COR-L47 (cell line): ENCODE measurements around the gene TBC1D4.

ENCODE experiments used
- DNase-seq: peaks from one replicate; lab custom pipeline; 2025; lab: John Stamatoyannopoulos, UW

Gene TBC1D4

GRCh38 chr13:75384879-75385707 is 96.9 kb downstream of the TBC1D4 start:
- peak; percentile 59 for DNase-seq

- DNase-seq: no peak
These were observed 98.8 kb downstream of the TBC1D4 start for GRCh38 chr13:75383064-75383715.

GRCh38 chr13:75378301-75378700 is 103.7 kb downstream of the TBC1D4 start:
- no peak for DNase-seq

DNA sequence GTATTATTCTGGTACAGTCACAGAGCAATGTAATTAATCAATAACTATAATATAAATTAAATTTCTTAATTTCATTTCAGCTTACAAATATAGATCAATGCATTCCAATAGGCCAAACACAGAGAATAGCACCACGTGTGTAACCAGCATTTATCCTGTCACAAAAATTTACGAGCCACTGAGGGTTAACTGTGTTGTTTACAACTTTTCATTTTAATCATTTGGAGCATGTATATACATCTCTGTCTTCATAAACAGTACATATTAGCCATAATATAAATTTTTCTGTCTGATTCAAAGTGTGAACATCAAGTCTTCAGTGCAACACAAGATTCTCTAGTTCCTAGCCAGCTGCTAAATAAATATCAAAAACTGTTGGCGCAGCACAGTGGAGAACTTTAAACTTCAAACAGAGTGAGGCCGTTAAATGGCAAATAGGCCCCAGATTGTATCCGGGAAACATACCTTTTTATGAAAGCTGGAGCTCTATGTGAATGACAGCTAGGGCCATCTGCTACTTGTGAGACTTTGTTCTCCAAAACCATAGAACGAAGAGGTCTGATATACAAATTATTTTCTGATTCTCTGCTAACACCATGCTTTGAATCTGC is 105.1 kb downstream of the TBC1D4 start:
- DNase-seq: no peak

GRCh38 chr13:75375329-75375728 is 106.6 kb downstream of the TBC1D4 start:
- no peak for DNase-seq

- no peak for DNase-seq
These were observed 108.0 kb downstream of the TBC1D4 start for GRCh38 chr13:75373988-75374387.

DNA sequence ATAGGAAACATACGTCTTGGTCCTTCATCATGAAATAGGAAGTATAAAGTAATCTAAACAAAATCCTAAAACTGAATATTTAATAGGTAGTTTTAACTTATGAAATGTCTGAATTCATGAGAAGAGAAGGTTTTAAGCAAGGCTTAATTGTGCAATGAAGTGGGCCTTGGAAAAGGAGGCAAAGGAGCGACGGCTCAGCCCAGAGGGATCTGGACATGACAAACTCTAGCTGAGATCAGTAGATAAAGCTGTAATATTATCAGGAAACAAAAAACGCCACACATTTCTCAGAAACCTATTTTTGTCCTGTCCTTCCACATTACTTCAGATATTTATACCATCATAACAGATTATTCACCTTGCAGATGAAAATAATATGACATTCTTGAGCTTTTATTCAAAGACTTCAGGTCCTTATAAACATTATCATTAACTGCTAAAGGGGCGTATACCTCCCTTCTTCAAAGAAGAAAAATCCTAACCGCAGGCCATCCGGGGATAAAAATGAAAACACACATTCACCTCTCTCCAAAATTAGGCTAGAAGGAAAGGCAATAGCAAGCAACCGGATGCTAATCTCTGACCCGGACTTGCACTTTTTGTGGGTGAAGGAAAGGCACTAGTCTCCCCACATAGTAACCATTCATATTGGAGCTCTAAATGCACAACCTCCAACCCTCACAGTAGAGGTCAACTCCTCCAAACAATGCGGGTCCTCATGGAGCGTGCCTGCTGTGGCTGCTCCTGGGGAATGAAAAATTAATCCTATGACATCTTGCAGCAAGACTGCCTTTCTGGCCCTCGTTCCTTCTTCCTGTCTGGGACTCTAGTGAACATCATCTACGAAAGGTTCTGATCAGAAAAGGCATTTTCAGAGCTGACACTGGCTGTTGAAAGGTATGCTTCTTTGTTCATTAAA is 108.8 kb downstream of the TBC1D4 start:
- DNase-seq: no peak

DNA sequence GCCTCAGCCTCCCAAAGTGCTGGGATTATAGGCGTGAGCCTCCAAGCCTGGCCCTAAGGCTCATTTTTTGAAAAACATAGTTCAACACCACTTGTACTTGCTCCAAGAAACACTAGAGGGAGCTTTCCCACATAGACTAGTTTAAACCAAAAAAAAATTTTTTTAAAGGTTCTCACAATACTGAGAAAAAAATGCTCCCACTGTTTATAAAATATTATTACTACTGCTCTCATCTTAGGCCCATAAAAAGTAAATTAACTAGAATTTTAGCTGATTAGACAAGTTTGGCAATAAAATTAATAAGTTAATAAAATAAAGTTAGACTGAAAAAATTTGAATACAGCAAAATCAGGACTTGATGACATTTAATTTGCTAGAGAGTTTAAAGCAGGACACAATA is 109.5 kb downstream of the TBC1D4 start:
- peak; percentile 30 for DNase-seq

DNA sequence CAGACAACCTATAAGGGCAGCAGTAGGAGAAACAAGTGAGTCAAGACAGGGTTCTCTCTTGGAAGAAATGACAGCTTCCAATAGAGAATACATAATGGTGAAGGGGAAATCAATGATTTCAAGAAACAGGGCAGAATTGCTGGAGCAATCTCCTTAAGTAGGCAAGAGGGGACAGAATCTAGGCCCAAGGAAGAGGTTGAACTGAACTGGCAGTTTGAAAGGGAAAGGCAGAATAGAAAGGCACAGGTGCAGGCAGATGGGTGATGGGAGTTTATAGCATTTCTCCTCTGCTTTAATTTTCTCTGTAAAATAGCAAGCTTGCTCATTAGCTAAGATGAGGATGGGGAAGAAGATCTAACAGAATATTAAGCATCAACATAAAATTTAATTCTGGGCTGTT is 110.8 kb downstream of the TBC1D4 start:
- no peak for DNase-seq

DNA sequence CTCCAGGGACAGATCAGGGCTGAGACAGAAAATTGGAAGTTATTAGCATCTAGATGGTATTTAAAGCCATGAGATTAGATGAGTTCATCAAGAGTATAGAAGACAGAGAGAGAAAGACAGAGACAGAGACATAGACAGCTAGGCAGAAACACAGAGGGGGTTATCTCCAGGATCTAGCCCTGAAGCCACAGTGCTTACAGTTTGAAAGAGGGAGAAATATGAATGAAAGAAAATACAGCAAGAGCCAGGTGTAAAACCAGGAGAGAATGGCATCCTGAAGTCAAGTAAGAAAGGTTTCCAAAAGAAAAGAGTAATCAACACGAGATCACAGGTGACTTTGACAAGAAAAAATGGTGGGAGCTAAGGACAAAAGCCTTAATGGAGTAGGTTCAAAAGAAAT is 111.2 kb downstream of the TBC1D4 start:
- no peak for DNase-seq

GRCh38 chr13:75369981-75370380 is 112.0 kb downstream of the TBC1D4 start:
- no peak for DNase-seq

GRCh38 chr13:75368167-75368566 is 113.8 kb downstream of the TBC1D4 start:
- DNase-seq: no peak

DNA sequence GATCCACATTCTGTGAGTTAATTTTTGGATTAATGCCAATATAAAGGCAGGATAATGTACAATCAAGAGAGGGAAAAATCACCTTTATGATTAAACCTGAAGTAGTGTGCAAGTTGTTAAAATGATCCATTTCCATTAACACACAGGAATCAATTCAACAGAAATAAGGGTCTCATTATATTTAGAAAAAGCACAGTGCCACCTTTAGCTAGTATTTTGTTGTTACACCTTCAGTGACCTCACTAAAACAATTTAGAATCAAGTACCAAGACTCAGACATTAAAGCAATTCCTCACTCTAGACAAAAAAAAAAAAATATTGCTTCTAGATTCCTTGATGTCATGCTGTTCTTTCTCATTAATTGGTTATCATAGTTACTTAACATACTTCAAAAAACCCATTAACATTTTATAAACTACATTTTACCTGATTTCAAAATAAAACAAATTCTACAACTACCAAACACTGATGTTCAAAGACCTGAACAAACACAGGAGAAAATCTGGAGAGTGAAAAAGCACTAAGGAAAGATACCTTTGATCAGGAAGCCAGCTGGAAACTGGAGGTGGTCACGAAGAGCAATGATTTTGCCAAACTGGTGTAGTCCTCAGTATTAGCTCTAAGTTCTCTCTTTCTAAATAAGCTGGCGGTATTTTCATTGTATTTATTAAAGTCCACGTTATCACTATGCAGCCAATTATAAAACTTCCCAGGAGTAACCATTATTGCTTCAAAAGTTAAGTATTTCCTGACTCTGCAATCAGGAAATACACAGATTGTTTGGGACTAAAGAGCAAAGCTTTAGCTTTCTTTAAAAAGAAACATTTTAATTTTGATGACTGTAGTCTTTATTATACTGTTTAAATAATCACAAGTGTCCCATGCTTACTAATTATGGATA is 115.3 kb downstream of the TBC1D4 start:
- no peak for DNase-seq

DNA sequence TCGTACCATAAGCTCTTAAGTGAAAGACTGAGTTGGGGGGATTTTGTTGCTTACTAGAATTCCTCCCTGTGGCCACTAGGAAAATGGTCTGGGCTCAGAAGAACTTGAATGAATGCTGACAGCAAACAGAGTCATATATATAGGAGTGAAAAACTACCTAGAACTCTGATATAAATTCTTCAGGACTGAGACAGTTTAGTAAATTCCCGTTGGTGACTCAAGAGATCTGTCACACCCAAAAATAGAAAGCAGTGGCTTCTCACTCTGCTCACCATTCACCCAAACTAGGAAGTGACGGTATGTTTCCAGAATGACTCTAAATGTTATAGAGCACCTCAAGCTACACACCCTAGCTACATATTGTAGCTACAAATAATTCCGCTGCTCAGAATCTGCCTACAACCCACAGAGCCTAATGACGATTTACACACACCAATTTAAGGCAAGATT is 116.2 kb downstream of the TBC1D4 start:
- DNase-seq: no peak

- DNase-seq: no peak
These were observed 117.7 kb downstream of the TBC1D4 start for GRCh38 chr13:75364131-75364713.

DNA sequence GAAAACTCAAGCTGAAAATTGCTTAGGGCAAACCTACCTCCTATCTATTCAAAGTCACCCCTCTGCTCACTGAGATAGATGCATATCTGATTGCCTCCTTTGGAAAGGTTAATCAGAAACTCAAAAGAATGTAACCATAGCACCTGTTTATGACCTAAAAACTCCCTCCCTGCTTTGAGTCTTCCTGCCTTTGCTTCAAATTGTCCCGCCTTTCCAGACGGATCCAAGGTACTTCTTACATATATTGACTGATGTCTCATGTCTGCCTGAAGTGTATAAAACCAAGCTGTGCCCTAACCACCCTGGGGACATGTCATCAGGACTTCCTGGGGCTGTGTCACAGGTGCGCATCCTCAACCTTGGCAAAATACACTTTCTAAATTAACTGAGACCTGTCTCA is 118.6 kb downstream of the TBC1D4 start:
- DNase-seq: no peak

DNA sequence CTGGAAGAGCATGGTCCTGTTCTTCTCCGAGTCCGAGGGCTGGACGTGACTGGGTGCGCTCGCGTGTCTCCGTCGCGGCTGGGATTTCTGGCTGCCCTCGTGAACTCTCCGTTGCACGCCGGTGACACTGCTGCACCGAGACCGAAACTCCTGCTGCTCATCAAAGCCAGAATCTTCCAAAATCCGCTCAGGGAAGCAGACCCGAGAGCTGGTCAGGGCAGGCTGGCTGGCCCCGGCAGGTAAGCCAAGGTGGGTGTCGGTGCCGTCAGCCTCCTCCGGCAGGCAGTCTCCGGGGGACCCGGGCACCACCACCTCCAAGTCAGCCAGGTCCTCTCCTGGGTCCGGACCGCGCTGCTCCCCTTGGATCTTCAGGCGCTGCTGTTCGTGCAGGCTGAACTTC is 119.9 kb downstream of the TBC1D4 start:
- DNase-seq: no peak

DNA sequence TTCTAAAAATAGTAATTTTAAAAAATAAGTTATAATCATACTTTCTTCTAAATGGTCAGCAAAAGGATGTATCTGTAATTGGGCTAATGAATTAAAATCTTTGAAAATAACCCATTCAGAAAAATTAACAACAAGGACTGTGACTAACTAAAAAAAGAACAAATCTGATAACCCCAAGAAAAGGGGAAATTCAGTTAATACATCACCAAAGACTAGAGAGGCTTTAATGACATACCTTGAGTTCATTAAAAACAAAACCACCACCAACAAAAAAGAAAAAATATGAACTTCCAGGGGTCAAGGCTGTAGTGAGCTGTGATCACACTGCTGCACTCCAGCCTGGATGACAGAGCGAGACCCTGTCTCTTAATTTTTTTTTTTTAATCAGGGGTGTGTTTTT is 121.8 kb downstream of the TBC1D4 start:
- DNase-seq: no peak

GRCh38 chr13:75359266-75359665 is 122.7 kb downstream of the TBC1D4 start:
- no peak for DNase-seq

- DNase-seq: peak; percentile 40
These were observed 124.2 kb downstream of the TBC1D4 start for GRCh38 chr13:75357576-75358289.
